GM12878 (cell line): ENCODE data around the gene CTPS1. TPM values are rescaled to one million over a fixed set of nuclear protein-coding genes. Genes with fewer than 3 reads are reported as not detected.

Experiments used
- ATAC-seq: fragments of 200-7000 bp; cut with Tn5 transposase; 3 replicates; pipeline ENCODE4 v1.9.1; 2020; ENCODE audit warnings: mild to moderate bottlenecking, moderate library complexity
- BruUV-seq: library from RNA; stranded (reverse); fragments of 400-500 nt; replicated peaks from 2 replicates; lab custom pipeline; 2021; lab: Mats Ljungman, UMichigan
- CTCF ChIA-PET: fragments of 300-600 bp; sonication (Branson Sonifier 250); formaldehyde crosslinking; extraction: SDS; loops from one replicate; lab custom pipeline; 2021; ENCODE audit warnings: inconsistent platforms; lab: Yijun Ruan, JAX
- POLR2A ChIA-PET: fragments of 350-600 bp; formaldehyde crosslinking; extraction: SDS; loops from one replicate; lab custom pipeline; 2021; ENCODE audit warnings: inconsistent platforms; lab: Charles Lee
- RAD21 ChIA-PET: fragments of 300-600 bp; sonication (Branson Sonifier 250); formaldehyde crosslinking; loops from one replicate; lab custom pipeline; 2023; ENCODE audit warnings: antibody characterized with exemption; ENCODE audit not compliant: unreplicated experiment; lab: Charles Lee
- SMC1A ChIA-PET: fragments of 300-600 bp; sonication (Branson Sonifier 250); formaldehyde crosslinking; loops from one replicate; lab custom pipeline; 2023; ENCODE audit not compliant: unreplicated experiment, uncharacterized antibody; lab: Charles Lee
- DNase-seq: peaks from one replicate; pipeline ENCODE4 v3.0.0-alpha.2; 2011; ENCODE audit warnings: low read depth, low spot score
- FAIRE-seq: peaks from 3 replicates; lab custom pipeline; 2011; peaks lifted over from hg19 to GRCh38; lab: Jason Lieb, UNC
- H2AFZ ChIP-seq: 2 replicates; pipeline ENCODE4 v1.6.0; 2011; ENCODE audit warnings: low read depth, low read length, control low read depth; ENCODE audit not compliant: control insufficient read depth
- H3K27ac ChIP-seq: 2 replicates; pipeline ENCODE4 v1.5.1; 2011; ENCODE audit warnings: control low read depth; ENCODE audit not compliant: control insufficient read depth, insufficient read depth
- H3K27me3 ChIP-seq, 2 experiments: replicated peaks in 1 of 2; 2 replicates each; pipeline versions ENCODE4 v1.6.0 to v1.6.1; 2011; ENCODE audit warnings: low read length in 1 of 2; ENCODE audit not compliant: control insufficient read depth in 2 of 2, insufficient read depth in 2 of 2
- H3K36me3 ChIP-seq, 2 experiments: 2 replicates each; pipeline ENCODE4 v1.5.1; 2011; ENCODE audit warnings: low read length in 1 of 2; ENCODE audit not compliant: control insufficient read depth in 2 of 2, insufficient read depth in 2 of 2
- H3K4me1 ChIP-seq: 2 replicates; pipeline ENCODE4 v1.6.1; 2011; ENCODE audit warnings: mild to moderate bottlenecking, low read length, moderate library complexity, mixed read lengths; ENCODE audit not compliant: control insufficient read depth, insufficient read depth
- H3K4me2 ChIP-seq: 2 replicates; pipeline ENCODE4 v1.6.0; 2011; ENCODE audit warnings: control low read depth; ENCODE audit not compliant: control insufficient read depth, insufficient read depth
- H3K4me3 ChIP-seq: fragments of 200-600 bp; sonication (generic); 2 replicates; pipeline ENCODE4 v1.5.1; 2016
- H3K79me2 ChIP-seq: 2 replicates; pipeline ENCODE4 v1.6.0; 2011; ENCODE audit warnings: low read length; ENCODE audit not compliant: control insufficient read depth, insufficient read depth
- H3K9ac ChIP-seq: 2 replicates; pipeline ENCODE4 v1.8.0; 2011; ENCODE audit warnings: low read length, control low read depth, mixed read lengths; ENCODE audit not compliant: control insufficient read depth, insufficient read depth
- H3K9me3 ChIP-seq: replicated peaks from 3 replicates; pipeline ENCODE4 v1.5.1; 2011; ENCODE audit warnings: mild to moderate bottlenecking, low read length; ENCODE audit not compliant: control insufficient read depth, insufficient read depth
- H4K20me1 ChIP-seq: 2 replicates; pipeline ENCODE4 v1.6.0; 2011; ENCODE audit not compliant: control insufficient read depth, insufficient read depth
- EGR1 ChIP-seq, 2 experiments: IDR thresholded peaks; 1 replicate in 1 of 2; 2 replicates in 1 of 2; pipeline ENCODE4 v1.6.1; 2011 to 2012; ENCODE audit warnings: low read depth in 2 of 2, low read length in 2 of 2, borderline replicate concordance in 1 of 2, mild to moderate bottlenecking in 1 of 2, moderate library complexity in 1 of 2
- ETV6 ChIP-seq, 2 experiments: fragments of 450-650 bp in 1 of 2; IDR thresholded peaks in 1 of 2; conservative IDR thresholded peaks in 1 of 2; 2 replicates each; pipeline ENCODE4 v1.6.1; 2014; ENCODE audit warnings: antibody characterized with exemption in 1 of 2, borderline replicate concordance in 1 of 2, low read depth in 1 of 2, mild to moderate bottlenecking in 1 of 2, moderate library complexity in 1 of 2
- KAT2A ChIP-seq: conservative IDR thresholded peaks from 2 replicates; pipeline ENCODE4 v1.6.1; 2011; ENCODE audit warnings: low read depth, low read length; ENCODE audit not compliant: control insufficient read depth
- MXI1 ChIP-seq: fragments of 150-350 bp; IDR thresholded peaks from 2 replicates; pipeline ENCODE4 v1.6.1; 2011; ENCODE audit warnings: low read depth, mild to moderate bottlenecking, inconsistent platforms, low read length, improper control_type of control experiment
- RFX5 ChIP-seq: IDR thresholded peaks from 2 replicates; pipeline ENCODE4 v1.6.1; 2011; ENCODE audit warnings: low read depth, low read length, improper control_type of control experiment
- SIX5 ChIP-seq: IDR thresholded peaks from 2 replicates; pipeline ENCODE4 v1.6.1; 2011; ENCODE audit warnings: mild to moderate bottlenecking, low read depth, low read length, moderate library complexity; ENCODE audit not compliant: severe bottlenecking
- ZZZ3 ChIP-seq: IDR thresholded peaks from 2 replicates; pipeline ENCODE4 v1.6.1; 2011; ENCODE audit warnings: low read depth; ENCODE audit not compliant: control insufficient read depth, insufficient read length
- WGBS: methylation state at CpG from one replicate; pipeline ENCODE4 v1.1.6; 2016; ENCODE audit warnings: low lambda C conversion rate; ENCODE audit not compliant: insufficient replicate concordance, insufficient coverage; ENCODE audit errors: missing lambda C conversion rate; 5-methylcytosine and 5-hydroxymethylcytosine counted together
- in situ Hi-C: fragments of 300-500 bp; cut with MboI; formaldehyde crosslinking; loops from 9 replicates; pipeline ENCODE4 v1.14.3; 2018; ENCODE audit warnings: mixed read lengths
- intact Hi-C: fragments of 100-400 bp; cut with micrococcal nuclease; formaldehyde crosslinking; loops from one replicate; pipeline ENCODE4 v1.14.2; 2022; ENCODE audit not compliant: unreplicated experiment
- polyA plus RNA-seq, 11 experiments: library from polyadenylated mRNA; depleted of rRNA in 4 of 11; unstranded in 6 of 11; stranded (reverse) in 5 of 11; fragments of >200 nt; fragmentation: Nextera tagmentation in 4 of 11; fragmentation: Illumina TruSeq in 1 of 11; extraction: Ambion mirVana in 4 of 11; extraction: Trizol in 1 of 11; gene quantifications; 1 replicate in 1 of 11; 2 replicates in 10 of 11; pipeline versions ENCODE4 v1.2.1 to v1.2.3, GENCODE V29; 2011 to 2016; ENCODE audit warnings: inconsistent platforms in 2 of 11, missing spikeins in 2 of 11, low read depth in 1 of 11
- total RNA-seq, 4 experiments: library from RNA; depleted of rRNA in 3 of 4; stranded (reverse); fragments of >200 nt in 3 of 4; fragmentation: Illumina TruSeq in 1 of 4; extraction: Trizol in 1 of 4; gene quantifications; 2 replicates each; pipeline versions ENCODE4 v1.2.1 to v1.2.3, GENCODE V29; 2013 to 2021
- TF ChIP-seq, protein P1 (sequence below): IDR thresholded peaks from 2 replicates; pipeline ENCODE4 v1.6.1; 2012; ENCODE audit warnings: improper control_type of control experiment, low read depth, low read length; ENCODE audit not compliant: insufficient replicate concordance
- TF ChIP-seq, protein P2 (sequence below): fragments of 450-650 bp; IDR thresholded peaks from 2 replicates; pipeline ENCODE4 v1.6.1; 2017; ENCODE audit warnings: antibody characterized with exemption, mild to moderate bottlenecking, moderate library complexity
- TF ChIP-seq, protein P3 (sequence below): fragments of 450-650 bp; IDR thresholded peaks from 2 replicates; pipeline ENCODE4 v1.6.1; 2017; ENCODE audit warnings: low read depth, mild to moderate bottlenecking, moderate library complexity
- TF ChIP-seq, protein P4 (sequence below): fragments of 450-650 bp; IDR thresholded peaks from 2 replicates; pipeline ENCODE4 v1.6.1; 2016; ENCODE audit warnings: mild to moderate bottlenecking

Gene CTPS1
- total and polyA plus RNA-seq, 10 of the 15 experiments (the other 5 are each of a cell fraction or from before 2014, with no cell fraction given): 27.5 to 106 (median 62.8) TPM

DNA sequence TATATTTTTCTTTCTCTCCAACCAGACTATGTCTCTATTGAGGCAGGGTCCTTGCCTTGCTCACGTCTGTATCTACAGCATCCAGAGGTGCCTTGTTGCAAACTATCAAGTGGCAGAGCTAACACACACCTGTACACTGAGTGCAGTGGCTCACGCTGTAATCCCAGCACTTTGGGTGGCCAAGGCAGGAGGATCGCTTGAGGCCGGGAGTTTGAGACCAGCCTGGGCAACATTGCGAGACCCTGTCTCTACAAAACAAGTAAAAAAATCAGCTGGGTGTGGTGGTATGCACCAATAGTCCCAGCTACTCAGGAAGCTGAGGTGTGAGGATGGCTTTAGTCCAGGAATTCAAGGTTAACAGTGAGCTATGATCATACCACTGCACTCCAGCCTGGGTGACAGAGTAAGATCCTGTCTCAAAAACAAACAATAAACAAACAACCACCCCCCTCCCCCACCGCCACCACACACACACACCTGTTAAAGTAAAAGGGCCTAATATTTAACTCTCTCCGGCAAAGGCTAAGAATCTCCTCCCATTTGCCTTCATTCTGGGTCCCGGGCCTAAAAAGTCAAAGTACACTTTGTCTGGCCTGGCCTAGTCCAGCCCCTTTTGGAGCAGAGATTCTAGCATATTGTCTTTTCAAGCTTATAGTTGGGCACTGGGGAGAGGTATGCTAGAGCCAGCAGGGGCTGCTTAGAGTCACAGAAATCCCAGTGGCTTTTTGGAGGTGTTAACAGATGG lies 51.5 kb downstream of the CTPS1 start:
- ChIA-PET CTCF (no interaction called here), POLR2A (no interaction called here), SMC1A (no interaction called here), RAD21 (no interaction called here)
- H3K9ac ChIP-seq: no peak overlapping the region
- intact Hi-C loops (no loop called here), in situ Hi-C loops (no loop called here)
- no peaks in the 10 kb centered on the region for H3K27me3 ChIP-seq
- ATAC-seq: no peak
- no peak for DNase-seq
- H3K27ac ChIP-seq: no peak overlapping the region
- H4K20me1 ChIP-seq: no peaks in the 10 kb centered on the region
- H3K9me3 ChIP-seq: no peaks in the 10 kb centered on the region
- no peak overlapping the region for H2AFZ ChIP-seq
- 87% methylated on average over 8 of the region's 8 CpGs for WGBS
- no peak overlapping the region for H3K4me2 ChIP-seq
- no peak for FAIRE-seq
- no TSS peak for BruUV-seq
- H3K4me3 ChIP-seq: no peak overlapping the region
- H3K79me2 ChIP-seq: no peaks in the 10 kb centered on the region
- H3K4me1 ChIP-seq: no peaks in the 10 kb centered on the region
- peaks cover 5 to 27% of the 10 kb centered on the region in 2 experiments for H3K36me3 ChIP-seq
- TF ChIP-seq, protein P1, sequence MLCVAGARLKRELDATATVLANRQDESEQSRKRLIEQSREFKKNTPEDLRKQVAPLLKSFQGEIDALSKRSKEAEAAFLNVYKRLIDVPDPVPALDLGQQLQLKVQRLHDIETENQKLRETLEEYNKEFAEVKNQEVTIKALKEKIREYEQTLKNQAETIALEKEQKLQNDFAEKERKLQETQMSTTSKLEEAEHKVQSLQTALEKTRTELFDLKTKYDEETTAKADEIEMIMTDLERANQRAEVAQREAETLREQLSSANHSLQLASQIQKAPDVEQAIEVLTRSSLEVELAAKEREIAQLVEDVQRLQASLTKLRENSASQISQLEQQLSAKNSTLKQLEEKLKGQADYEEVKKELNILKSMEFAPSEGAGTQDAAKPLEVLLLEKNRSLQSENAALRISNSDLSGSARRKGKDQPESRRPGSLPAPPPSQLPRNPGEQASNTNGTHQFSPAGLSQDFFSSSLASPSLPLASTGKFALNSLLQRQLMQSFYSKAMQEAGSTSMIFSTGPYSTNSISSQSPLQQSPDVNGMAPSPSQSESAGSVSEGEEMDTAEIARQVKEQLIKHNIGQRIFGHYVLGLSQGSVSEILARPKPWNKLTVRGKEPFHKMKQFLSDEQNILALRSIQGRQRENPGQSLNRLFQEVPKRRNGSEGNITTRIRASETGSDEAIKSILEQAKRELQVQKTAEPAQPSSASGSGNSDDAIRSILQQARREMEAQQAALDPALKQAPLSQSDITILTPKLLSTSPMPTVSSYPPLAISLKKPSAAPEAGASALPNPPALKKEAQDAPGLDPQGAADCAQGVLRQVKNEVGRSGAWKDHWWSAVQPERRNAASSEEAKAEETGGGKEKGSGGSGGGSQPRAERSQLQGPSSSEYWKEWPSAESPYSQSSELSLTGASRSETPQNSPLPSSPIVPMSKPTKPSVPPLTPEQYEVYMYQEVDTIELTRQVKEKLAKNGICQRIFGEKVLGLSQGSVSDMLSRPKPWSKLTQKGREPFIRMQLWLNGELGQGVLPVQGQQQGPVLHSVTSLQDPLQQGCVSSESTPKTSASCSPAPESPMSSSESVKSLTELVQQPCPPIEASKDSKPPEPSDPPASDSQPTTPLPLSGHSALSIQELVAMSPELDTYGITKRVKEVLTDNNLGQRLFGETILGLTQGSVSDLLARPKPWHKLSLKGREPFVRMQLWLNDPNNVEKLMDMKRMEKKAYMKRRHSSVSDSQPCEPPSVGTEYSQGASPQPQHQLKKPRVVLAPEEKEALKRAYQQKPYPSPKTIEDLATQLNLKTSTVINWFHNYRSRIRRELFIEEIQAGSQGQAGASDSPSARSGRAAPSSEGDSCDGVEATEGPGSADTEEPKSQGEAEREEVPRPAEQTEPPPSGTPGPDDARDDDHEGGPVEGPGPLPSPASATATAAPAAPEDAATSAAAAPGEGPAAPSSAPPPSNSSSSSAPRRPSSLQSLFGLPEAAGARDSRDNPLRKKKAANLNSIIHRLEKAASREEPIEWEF: no peak
- TF ChIP-seq, protein P2, sequence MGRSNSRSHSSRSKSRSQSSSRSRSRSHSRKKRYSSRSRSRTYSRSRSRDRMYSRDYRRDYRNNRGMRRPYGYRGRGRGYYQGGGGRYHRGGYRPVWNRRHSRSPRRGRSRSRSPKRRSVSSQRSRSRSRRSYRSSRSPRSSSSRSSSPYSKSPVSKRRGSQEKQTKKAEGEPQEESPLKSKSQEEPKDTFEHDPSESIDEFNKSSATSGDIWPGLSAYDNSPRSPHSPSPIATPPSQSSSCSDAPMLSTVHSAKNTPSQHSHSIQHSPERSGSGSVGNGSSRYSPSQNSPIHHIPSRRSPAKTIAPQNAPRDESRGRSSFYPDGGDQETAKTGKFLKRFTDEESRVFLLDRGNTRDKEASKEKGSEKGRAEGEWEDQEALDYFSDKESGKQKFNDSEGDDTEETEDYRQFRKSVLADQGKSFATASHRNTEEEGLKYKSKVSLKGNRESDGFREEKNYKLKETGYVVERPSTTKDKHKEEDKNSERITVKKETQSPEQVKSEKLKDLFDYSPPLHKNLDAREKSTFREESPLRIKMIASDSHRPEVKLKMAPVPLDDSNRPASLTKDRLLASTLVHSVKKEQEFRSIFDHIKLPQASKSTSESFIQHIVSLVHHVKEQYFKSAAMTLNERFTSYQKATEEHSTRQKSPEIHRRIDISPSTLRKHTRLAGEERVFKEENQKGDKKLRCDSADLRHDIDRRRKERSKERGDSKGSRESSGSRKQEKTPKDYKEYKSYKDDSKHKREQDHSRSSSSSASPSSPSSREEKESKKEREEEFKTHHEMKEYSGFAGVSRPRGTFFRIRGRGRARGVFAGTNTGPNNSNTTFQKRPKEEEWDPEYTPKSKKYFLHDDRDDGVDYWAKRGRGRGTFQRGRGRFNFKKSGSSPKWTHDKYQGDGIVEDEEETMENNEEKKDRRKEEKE: no peak
- TF ChIP-seq, protein P3, sequence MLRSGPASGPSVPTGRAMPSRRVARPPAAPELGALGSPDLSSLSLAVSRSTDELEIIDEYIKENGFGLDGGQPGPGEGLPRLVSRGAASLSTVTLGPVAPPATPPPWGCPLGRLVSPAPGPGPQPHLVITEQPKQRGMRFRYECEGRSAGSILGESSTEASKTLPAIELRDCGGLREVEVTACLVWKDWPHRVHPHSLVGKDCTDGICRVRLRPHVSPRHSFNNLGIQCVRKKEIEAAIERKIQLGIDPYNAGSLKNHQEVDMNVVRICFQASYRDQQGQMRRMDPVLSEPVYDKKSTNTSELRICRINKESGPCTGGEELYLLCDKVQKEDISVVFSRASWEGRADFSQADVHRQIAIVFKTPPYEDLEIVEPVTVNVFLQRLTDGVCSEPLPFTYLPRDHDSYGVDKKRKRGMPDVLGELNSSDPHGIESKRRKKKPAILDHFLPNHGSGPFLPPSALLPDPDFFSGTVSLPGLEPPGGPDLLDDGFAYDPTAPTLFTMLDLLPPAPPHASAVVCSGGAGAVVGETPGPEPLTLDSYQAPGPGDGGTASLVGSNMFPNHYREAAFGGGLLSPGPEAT: no peak
- TF ChIP-seq SIX5: no peak
- TF ChIP-seq MXI1: no peak
- TF ChIP-seq RFX5: no peak
- no peak for TF ChIP-seq KAT2A
- TF ChIP-seq, protein P4, sequence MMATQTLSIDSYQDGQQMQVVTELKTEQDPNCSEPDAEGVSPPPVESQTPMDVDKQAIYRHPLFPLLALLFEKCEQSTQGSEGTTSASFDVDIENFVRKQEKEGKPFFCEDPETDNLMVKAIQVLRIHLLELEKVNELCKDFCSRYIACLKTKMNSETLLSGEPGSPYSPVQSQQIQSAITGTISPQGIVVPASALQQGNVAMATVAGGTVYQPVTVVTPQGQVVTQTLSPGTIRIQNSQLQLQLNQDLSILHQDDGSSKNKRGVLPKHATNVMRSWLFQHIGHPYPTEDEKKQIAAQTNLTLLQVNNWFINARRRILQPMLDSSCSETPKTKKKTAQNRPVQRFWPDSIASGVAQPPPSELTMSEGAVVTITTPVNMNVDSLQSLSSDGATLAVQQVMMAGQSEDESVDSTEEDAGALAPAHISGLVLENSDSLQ: no peak
- no peak for TF ChIP-seq ZZZ3
- TF ChIP-seq ETV6 (conservative IDR thresholded peaks at IDR 0.05 in 1 of 2, IDR thresholded peaks at IDR 0.05 in 1 of 2; ENCODE audit: borderline replicate concordance in 1 of 2, low read depth in 1 of 2): no peak
- no peak for TF ChIP-seq EGR1 (IDR thresholded peaks at IDR 0.05; ENCODE audit: borderline replicate concordance in 1 of 2, low read depth in 2 of 2, low read length in 2 of 2)
